GM12878 (cell line): Measurements from ENCODE around the gene POFUT2. TPM values are rescaled to one million over a fixed set of nuclear protein-coding genes. Genes with fewer than 3 reads are reported as not detected.

Experiments
- CREM ChIP-seq: IDR thresholded peaks from 2 replicates; pipeline ENCODE4 v1.6.1; 2014; ENCODE audit warnings: antibody characterized with exemption, low read depth
- RUNX3 ChIP-seq: IDR thresholded peaks from 2 replicates; pipeline ENCODE4 v1.6.1; 2012; ENCODE audit warnings: low read length, inconsistent platforms
- ZNF24 ChIP-seq: fragments of 450-650 bp; IDR thresholded peaks from 2 replicates; pipeline ENCODE4 v1.6.1; 2017; ENCODE audit warnings: antibody characterized with exemption, mild to moderate bottlenecking
- polyA plus RNA-seq, 11 experiments: library from polyadenylated mRNA; depleted of rRNA in 4 of 11; unstranded in 6 of 11; stranded (reverse) in 5 of 11; fragments of >200 nt; fragmentation: Nextera tagmentation in 4 of 11; fragmentation: Illumina TruSeq in 1 of 11; extraction: Ambion mirVana in 4 of 11; extraction: Trizol in 1 of 11; gene quantifications; 1 replicate in 1 of 11; 2 replicates in 10 of 11; pipeline versions ENCODE4 v1.2.1 to v1.2.3, GENCODE V29; 2011 to 2016; ENCODE audit warnings: inconsistent platforms in 2 of 11, missing spikeins in 2 of 11, low read depth in 1 of 11
- total RNA-seq, 4 experiments: library from RNA; depleted of rRNA in 3 of 4; stranded (reverse); fragments of >200 nt in 3 of 4; fragmentation: Illumina TruSeq in 1 of 4; extraction: Trizol in 1 of 4; gene quantifications; 2 replicates each; pipeline versions ENCODE4 v1.2.1 to v1.2.3, GENCODE V29; 2013 to 2021
- TF ChIP-seq, protein P1 (sequence below): fragments of 450-650 bp; conservative IDR thresholded peaks from 2 replicates; pipeline ENCODE4 v1.6.1; 2017; ENCODE audit warnings: mild to moderate bottlenecking, moderate library complexity
- TF ChIP-seq, protein P2 (sequence below): fragments of 450-650 bp; IDR thresholded peaks from 2 replicates; pipeline ENCODE4 v1.6.1; 2014; ENCODE audit warnings: mild to moderate bottlenecking
- TF ChIP-seq, protein P3 (sequence below): fragments of 450-650 bp; IDR thresholded peaks from 2 replicates; pipeline ENCODE4 v1.6.1; 2016; ENCODE audit warnings: mild to moderate bottlenecking, moderate library complexity, borderline replicate concordance
- TF ChIP-seq, protein P4 (sequence below): fragments of 450-650 bp; formaldehyde crosslinking; IDR thresholded peaks from 2 replicates; pipeline ENCODE4 v1.4.0; 2022; ENCODE audit warnings: mild to moderate bottlenecking, moderate library complexity

The POFUT2 gene
- total and polyA plus RNA-seq, 10 of the 15 experiments (the other 5 are each of a cell fraction or from before 2014, with no cell fraction given) = 1.2 to 15.1 (median 6.8) TPM

DNA sequence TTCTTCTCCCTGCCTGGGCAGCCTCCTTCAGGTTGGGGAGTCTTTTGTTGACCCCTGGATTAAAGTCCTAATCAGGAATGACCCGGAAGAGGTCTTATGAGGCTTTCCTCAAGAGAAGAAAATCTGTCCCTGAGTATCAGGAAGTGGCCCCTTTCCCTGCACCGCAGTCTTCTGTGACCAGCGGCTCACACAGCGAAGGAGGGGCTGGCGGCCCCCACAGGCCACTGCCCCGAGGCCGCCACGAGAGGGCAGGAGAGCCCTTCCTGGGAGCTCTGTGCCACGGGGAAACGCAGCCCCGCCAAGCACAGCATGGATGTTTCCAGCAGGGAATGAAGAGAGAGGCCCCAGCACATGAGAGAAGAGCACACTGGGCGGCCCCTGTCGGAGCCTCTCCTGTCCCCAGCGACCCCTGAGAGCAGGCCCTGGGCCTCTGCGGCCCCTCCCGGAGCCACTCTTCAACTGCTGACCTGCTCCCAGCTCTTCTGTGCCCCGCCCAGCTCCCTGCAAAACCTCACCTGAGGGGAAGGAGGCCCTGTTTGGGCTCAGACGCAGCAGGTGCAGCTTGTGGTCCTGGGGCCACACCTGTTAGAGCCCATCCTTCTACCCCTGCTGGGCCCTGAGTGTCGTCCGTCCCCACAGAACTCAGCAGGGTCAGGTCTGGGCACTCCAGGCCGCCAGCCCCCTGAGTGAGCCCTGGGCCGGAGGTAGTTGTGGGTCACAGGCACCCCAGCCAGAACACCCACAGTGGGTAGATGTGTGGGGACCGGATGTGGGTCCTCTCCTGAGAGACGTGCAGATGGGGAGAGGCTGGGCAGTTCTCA, 4.9 kb upstream of the POFUT2 start (continued):
- TF ChIP-seq CREM = 0 out of 2 replicates have a peak, but pooled peaks have one; percentile 14
- TF ChIP-seq, protein P1, sequence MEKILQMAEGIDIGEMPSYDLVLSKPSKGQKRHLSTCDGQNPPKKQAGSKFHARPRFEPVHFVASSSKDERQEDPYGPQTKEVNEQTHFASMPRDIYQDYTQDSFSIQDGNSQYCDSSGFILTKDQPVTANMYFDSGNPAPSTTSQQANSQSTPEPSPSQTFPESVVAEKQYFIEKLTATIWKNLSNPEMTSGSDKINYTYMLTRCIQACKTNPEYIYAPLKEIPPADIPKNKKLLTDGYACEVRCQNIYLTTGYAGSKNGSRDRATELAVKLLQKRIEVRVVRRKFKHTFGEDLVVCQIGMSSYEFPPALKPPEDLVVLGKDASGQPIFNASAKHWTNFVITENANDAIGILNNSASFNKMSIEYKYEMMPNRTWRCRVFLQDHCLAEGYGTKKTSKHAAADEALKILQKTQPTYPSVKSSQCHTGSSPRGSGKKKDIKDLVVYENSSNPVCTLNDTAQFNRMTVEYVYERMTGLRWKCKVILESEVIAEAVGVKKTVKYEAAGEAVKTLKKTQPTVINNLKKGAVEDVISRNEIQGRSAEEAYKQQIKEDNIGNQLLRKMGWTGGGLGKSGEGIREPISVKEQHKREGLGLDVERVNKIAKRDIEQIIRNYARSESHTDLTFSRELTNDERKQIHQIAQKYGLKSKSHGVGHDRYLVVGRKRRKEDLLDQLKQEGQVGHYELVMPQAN = no peak
- no peak for TF ChIP-seq ZNF24
- TF ChIP-seq, protein P2, sequence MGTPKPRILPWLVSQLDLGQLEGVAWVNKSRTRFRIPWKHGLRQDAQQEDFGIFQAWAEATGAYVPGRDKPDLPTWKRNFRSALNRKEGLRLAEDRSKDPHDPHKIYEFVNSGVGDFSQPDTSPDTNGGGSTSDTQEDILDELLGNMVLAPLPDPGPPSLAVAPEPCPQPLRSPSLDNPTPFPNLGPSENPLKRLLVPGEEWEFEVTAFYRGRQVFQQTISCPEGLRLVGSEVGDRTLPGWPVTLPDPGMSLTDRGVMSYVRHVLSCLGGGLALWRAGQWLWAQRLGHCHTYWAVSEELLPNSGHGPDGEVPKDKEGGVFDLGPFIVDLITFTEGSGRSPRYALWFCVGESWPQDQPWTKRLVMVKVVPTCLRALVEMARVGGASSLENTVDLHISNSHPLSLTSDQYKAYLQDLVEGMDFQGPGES = no peak
- TF ChIP-seq, protein P3, sequence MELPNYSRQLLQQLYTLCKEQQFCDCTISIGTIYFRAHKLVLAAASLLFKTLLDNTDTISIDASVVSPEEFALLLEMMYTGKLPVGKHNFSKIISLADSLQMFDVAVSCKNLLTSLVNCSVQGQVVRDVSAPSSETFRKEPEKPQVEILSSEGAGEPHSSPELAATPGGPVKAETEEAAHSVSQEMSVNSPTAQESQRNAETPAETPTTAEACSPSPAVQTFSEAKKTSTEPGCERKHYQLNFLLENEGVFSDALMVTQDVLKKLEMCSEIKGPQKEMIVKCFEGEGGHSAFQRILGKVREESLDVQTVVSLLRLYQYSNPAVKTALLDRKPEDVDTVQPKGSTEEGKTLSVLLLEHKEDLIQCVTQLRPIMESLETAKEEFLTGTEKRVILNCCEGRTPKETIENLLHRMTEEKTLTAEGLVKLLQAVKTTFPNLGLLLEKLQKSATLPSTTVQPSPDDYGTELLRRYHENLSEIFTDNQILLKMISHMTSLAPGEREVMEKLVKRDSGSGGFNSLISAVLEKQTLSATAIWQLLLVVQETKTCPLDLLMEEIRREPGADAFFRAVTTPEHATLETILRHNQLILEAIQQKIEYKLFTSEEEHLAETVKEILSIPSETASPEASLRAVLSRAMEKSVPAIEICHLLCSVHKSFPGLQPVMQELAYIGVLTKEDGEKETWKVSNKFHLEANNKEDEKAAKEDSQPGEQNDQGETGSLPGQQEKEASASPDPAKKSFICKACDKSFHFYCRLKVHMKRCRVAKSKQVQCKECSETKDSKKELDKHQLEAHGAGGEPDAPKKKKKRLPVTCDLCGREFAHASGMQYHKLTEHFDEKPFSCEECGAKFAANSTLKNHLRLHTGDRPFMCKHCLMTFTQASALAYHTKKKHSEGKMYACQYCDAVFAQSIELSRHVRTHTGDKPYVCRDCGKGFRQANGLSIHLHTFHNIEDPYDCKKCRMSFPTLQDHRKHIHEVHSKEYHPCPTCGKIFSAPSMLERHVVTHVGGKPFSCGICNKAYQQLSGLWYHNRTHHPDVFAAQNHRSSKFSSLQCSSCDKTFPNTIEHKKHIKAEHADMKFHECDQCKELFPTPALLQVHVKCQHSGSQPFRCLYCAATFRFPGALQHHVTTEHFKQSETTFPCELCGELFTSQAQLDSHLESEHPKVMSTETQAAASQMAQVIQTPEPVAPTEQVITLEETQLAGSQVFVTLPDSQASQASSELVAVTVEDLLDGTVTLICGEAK = no peak
- TF ChIP-seq, protein P4, sequence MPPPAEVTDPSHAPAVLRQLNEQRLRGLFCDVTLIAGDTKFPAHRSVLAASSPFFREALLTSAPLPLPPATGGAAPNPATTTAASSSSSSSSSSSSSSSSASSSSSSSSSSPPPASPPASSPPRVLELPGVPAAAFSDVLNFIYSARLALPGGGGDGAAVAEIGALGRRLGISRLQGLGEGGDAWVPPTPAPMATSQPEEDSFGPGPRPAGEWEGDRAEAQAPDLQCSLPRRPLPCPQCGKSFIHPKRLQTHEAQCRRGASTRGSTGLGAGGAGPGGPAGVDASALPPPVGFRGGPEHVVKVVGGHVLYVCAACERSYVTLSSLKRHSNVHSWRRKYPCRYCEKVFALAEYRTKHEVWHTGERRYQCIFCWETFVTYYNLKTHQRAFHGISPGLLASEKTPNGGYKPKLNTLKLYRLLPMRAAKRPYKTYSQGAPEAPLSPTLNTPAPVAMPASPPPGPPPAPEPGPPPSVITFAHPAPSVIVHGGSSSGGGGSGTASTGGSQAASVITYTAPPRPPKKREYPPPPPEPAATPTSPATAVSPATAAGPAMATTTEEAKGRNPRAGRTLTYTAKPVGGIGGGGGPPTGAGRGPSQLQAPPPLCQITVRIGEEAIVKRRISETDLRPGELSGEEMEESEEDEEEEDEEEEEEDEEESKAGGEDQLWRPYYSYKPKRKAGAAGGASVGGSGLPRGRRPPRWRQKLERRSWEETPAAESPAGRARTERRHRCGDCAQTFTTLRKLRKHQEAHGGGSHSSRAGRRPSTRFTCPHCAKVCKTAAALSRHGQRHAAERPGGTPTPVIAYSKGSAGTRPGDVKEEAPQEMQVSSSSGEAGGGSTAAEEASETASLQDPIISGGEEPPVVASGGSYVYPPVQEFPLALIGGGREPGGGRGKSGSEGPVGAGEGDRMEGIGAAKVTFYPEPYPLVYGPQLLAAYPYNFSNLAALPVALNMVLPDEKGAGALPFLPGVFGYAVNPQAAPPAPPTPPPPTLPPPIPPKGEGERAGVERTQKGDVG (CRISPR knock-in tag) = no peak
- TF ChIP-seq RUNX3 = peak; percentile 46; the same call in 1 of the 2 replicates
- TF ChIP-seq, all 136 proteins: peak for 15
